GM23338 (cell line): ENCODE measurements around the gene TPPP3. TPM values are rescaled to one million over a fixed set of nuclear protein-coding genes. Genes with fewer than 3 reads are reported as not detected.

ENCODE experiments used
- ATAC-seq: fragments of 200-7000 bp; cut with Tn5 transposase; 3 replicates; pipeline ENCODE4 v1.9.1; 2020
- DNase-seq: peaks from one replicate; pipeline ENCODE4 v3.0.0-alpha.2; 2015; ENCODE audit warnings: low spot score
- H2AFZ ChIP-seq: fragments of 200-600 bp; sonication (generic); 2 replicates; pipeline ENCODE4 v1.8.0; 2016; ENCODE audit warnings: antibody characterized with exemption, mild to moderate bottlenecking, moderate library complexity
- H3F3A ChIP-seq: fragments of 200-600 bp; sonication (generic); replicated peaks from 2 replicates; pipeline ENCODE4 v1.8.0; 2017; ENCODE audit warnings: antibody characterized with exemption, mixed run types, low read depth
- H3K27ac ChIP-seq: fragments of 200-600 bp; sonication (generic); 2 replicates; pipeline ENCODE4 v1.6.1; 2016; ENCODE audit warnings: low read depth
- H3K27me3 ChIP-seq: fragments of 200-600 bp; sonication (generic); 2 replicates; pipeline ENCODE4 v1.8.0; 2016; ENCODE audit warnings: mild to moderate bottlenecking, mixed run types, moderate library complexity; ENCODE audit not compliant: insufficient read depth
- H3K36me3 ChIP-seq: fragments of 200-600 bp; sonication (generic); 2 replicates; pipeline ENCODE4 v1.8.0; 2016; ENCODE audit warnings: mild to moderate bottlenecking; ENCODE audit not compliant: insufficient read depth
- H3K4me1 ChIP-seq: fragments of 200-600 bp; sonication (generic); 2 replicates; pipeline ENCODE4 v1.8.0; 2016; ENCODE audit warnings: mild to moderate bottlenecking, moderate library complexity; ENCODE audit not compliant: insufficient read depth
- H3K4me2 ChIP-seq: fragments of 200-600 bp; sonication (generic); 2 replicates; pipeline ENCODE4 v1.7.1; 2017; ENCODE audit warnings: mixed run types
- H3K4me3 ChIP-seq: fragments of 200-600 bp; sonication (generic); 2 replicates; pipeline ENCODE4 v1.6.1; 2016; ENCODE audit warnings: mixed run types
- H3K79me2 ChIP-seq: fragments of 200-600 bp; sonication (generic); replicated peaks from 2 replicates; pipeline ENCODE4 v1.8.0; 2017; ENCODE audit warnings: mild to moderate bottlenecking; ENCODE audit not compliant: insufficient read depth
- H3K9me2 ChIP-seq: fragments of 200-600 bp; sonication (generic); 2 replicates; pipeline ENCODE4 v1.8.0; 2017; ENCODE audit not compliant: insufficient read depth
- H4K20me1 ChIP-seq: fragments of 200-600 bp; sonication (generic); replicated peaks from 2 replicates; pipeline ENCODE4 v1.8.0; 2017; ENCODE audit warnings: mild to moderate bottlenecking; ENCODE audit not compliant: insufficient read depth
- H3K27ac Mint-ChIP-seq: 2 replicates; pipeline ENCODE4 v1.8.0; 2020; ENCODE audit warnings: inconsistent platforms, mild to moderate bottlenecking, moderate library complexity, mixed read lengths
- H3K27me3 Mint-ChIP-seq: 3 replicates; pipeline ENCODE4 v1.8.0; 2022; ENCODE audit warnings: low read depth, mild to moderate bottlenecking, moderate library complexity, mixed read lengths, inconsistent platforms; ENCODE audit not compliant: insufficient read depth, poor library complexity
- H3K36me3 Mint-ChIP-seq: 3 replicates; pipeline ENCODE4 v1.8.0; 2021; ENCODE audit warnings: low read depth, mild to moderate bottlenecking, inconsistent platforms, moderate library complexity, mixed read lengths
- H3K4me1 Mint-ChIP-seq: 3 replicates; pipeline ENCODE4 v1.8.0; 2020; ENCODE audit warnings: mild to moderate bottlenecking, inconsistent platforms, mixed read lengths
- H3K4me3 Mint-ChIP-seq: 3 replicates; pipeline ENCODE4 v1.8.0; 2021; ENCODE audit warnings: moderate library complexity, mild to moderate bottlenecking, inconsistent platforms, mixed read lengths
- H3K9me3 Mint-ChIP-seq: 3 replicates; pipeline ENCODE4 v1.8.0; 2020; ENCODE audit warnings: moderate library complexity, mild to moderate bottlenecking, inconsistent platforms, mixed read lengths
- CREB1 ChIP-seq: fragments of 250-450 bp; sonication (Bioruptor Pico); IDR thresholded peaks from 2 replicates; pipeline ENCODE4 v1.5.0; 2020; ENCODE audit warnings: low read depth, mild to moderate bottlenecking, moderate library complexity
- EZH2 ChIP-seq: fragments of 200-600 bp; sonication (generic); IDR thresholded peaks from one replicate; pipeline ENCODE4 v1.8.0; 2017; ENCODE audit warnings: antibody characterized with exemption, mild to moderate bottlenecking, low read depth; ENCODE audit not compliant: unreplicated experiment
- JUNB ChIP-seq: IDR thresholded peaks from one replicate; pipeline ENCODE4 v1.6.1; 2016; ENCODE audit warnings: antibody characterized with exemption; ENCODE audit not compliant: unreplicated experiment
- NANOG ChIP-seq: IDR thresholded peaks from 2 replicates; pipeline ENCODE4 v1.6.1; 2016; ENCODE audit warnings: antibody characterized with exemption, borderline replicate concordance
- POLR2AphosphoS5 ChIP-seq: IDR thresholded peaks from 2 replicates; pipeline ENCODE4 v1.6.1; 2016; ENCODE audit warnings: antibody characterized with exemption, low read depth
- STAT1 ChIP-seq: IDR thresholded peaks from one replicate; pipeline ENCODE4 v1.6.1; 2016; ENCODE audit warnings: antibody characterized with exemption; ENCODE audit not compliant: unreplicated experiment
- polyA plus RNA-seq: library from polyadenylated mRNA; unstranded; fragments of >200 nt; fragmentation: Nextera tagmentation; extraction: Ambion mirVana; gene quantifications from 2 replicates; pipeline ENCODE4 v1.2.1, GENCODE V29; 2016
- total RNA-seq: library from RNA; depleted of rRNA; stranded (reverse); fragments of >200 nt; shearing (Covaris generic); gene quantifications from 2 replicates; pipeline ENCODE4 v1.2.3, GENCODE V29; 2014
- TF ChIP-seq, protein P1 (sequence below), 2 experiments: fragments of 200-600 bp in 1 of 2; sonication (generic) in 1 of 2; conservative IDR thresholded peaks; 2 replicates each; pipeline versions ENCODE4 v1.5.1 to v1.6.1; 2016 to 2017; ENCODE audit warnings: antibody characterized with exemption in 2 of 2, low read depth in 2 of 2, mild to moderate bottlenecking in 2 of 2, moderate library complexity in 1 of 2
- TF ChIP-seq, protein P2 (sequence below): fragments of 250-450 bp; sonication (Bioruptor Pico); IDR thresholded peaks from 2 replicates; pipeline ENCODE4 v1.5.0; 2020; ENCODE audit warnings: mild to moderate bottlenecking, moderate library complexity

Gene TPPP3
- total and polyA plus RNA-seq, 2 experiments from 2014 or later: 0.26 to 0.28 TPM

DNA sequence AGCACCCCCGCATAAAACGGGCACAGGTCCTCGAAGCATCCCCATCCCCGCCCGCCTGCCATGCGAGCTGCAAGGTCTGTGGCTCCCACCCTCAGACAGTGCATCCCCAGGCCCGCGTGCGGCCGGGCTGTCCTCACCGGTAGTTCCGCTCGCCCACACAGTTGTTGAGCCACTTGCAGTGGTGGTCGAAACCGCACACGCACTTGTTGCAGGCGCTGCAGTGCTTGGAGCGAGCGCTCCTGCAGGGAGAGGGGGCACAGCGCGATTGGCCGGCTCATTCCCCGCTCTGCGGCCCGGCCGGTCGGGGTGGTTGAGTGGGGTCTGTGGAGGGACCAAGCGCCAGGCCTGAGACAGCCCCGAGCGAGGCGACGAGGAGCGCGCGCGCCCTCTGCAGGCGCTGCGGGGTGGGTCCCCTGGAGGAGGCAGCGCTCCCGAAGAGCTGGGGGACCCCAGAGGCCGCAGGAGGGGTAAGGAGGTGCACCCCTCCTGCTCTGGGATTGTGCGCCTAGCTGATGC lies 6.0 kb upstream of the TPPP3 start:
- Histone ChIP-seq H3K4me1 (peaks cover 24% of the 10 kb centered on the region), H3K27ac (no peak overlapping the region), H2AFZ (peak overlapping the region; percentile 74), H3K79me2 (no peaks in the 10 kb centered on the region), H3K4me2 (peak overlapping the region; percentile 74), H3K36me3 (no peaks in the 10 kb centered on the region), H4K20me1 (no peaks in the 10 kb centered on the region), H3K27me3 (peaks cover 21% of the 10 kb centered on the region), H3K9me2 (no peaks in the 10 kb centered on the region), H3K4me3 (no peak overlapping the region), H3F3A (0 out of 2 replicates have a peak, but pooled peaks cover 10% of the 10 kb centered on the region)
- Mint-ChIP-seq H3K27me3 (peaks cover 30% of the 10 kb centered on the region), H3K4me3 (no peak overlapping the region), H3K36me3 (no peaks in the 10 kb centered on the region; the same call in 2 of the 3 replicates), H3K4me1 (peaks cover 24% of the 10 kb centered on the region), H3K9me3 (no peaks in the 10 kb centered on the region), H3K27ac (no peak overlapping the region)
- ATAC-seq (peak; percentile 79), DNase-seq (peak; percentile 90)
- no peak for TF ChIP-seq JUNB
- TF ChIP-seq EZH2: peak; percentile 24
- TF ChIP-seq, protein P1, sequence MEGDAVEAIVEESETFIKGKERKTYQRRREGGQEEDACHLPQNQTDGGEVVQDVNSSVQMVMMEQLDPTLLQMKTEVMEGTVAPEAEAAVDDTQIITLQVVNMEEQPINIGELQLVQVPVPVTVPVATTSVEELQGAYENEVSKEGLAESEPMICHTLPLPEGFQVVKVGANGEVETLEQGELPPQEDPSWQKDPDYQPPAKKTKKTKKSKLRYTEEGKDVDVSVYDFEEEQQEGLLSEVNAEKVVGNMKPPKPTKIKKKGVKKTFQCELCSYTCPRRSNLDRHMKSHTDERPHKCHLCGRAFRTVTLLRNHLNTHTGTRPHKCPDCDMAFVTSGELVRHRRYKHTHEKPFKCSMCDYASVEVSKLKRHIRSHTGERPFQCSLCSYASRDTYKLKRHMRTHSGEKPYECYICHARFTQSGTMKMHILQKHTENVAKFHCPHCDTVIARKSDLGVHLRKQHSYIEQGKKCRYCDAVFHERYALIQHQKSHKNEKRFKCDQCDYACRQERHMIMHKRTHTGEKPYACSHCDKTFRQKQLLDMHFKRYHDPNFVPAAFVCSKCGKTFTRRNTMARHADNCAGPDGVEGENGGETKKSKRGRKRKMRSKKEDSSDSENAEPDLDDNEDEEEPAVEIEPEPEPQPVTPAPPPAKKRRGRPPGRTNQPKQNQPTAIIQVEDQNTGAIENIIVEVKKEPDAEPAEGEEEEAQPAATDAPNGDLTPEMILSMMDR (conservative IDR thresholded peaks at IDR 0.05; ENCODE audit: low read depth in 2 of 2): peak; percentile 75 to 91
- TF ChIP-seq CREB1 (CRISPR knock-in tag): 0 out of 2 replicates have a peak, but pooled peaks have one; percentile 6
- no peak for TF ChIP-seq NANOG
- TF ChIP-seq POLR2AphosphoS5: no peak

DNA sequence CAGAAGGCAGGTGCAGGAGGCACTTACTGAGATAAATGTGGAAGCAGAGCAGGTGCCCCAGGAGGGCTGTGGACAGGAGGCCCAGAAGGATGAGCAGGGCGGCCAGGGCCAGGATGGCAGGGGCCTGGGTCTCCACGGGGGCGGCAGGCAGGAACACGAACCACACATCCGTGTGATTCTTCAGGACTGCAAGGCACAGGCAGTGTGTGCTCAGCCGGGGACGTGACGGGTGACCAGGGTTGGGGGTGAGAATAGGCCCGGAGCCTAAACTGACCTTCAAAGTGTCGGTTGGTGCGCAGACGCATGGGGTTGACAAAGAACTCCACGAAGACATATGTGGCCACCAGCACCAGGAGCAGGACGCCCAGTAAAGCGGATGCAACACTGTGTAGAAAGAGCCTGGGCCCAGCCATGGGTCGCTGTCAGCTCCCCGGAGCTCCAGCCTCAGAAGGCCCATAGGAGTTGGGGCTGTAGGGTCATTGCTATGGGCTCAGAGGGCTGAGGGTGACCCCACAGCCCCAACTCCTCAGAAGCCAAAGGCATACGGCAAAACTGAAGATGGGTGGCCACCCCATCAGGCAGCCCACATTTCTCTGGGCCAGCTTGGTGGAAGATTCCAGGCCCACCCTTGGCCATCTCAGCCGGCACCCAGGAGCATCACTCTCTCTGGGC lies 5.4 kb upstream of the TPPP3 start:
- H3K27ac ChIP-seq: no peak overlapping the region
- no peak overlapping the region for H3K4me3 ChIP-seq
- ATAC-seq (no peak), DNase-seq (no peak)
- H3K27me3 Mint-ChIP-seq: peaks cover 36% of the 10 kb centered on the region
- no peaks in the 10 kb centered on the region; the same call in 2 of the 3 replicates for H3K36me3 Mint-ChIP-seq
- no peaks in the 10 kb centered on the region for H3K79me2 ChIP-seq
- no peaks in the 10 kb centered on the region for H3K36me3 ChIP-seq
- peak overlapping the region; percentile 74; the same call in 1 of the 2 replicates for H3K4me2 ChIP-seq
- no peak overlapping the region for H3K27ac Mint-ChIP-seq
- H3K9me2 ChIP-seq: no peaks in the 10 kb centered on the region
- no peak overlapping the region for H3K4me3 Mint-ChIP-seq
- H3K9me3 Mint-ChIP-seq: no peaks in the 10 kb centered on the region
- peaks cover 21% of the 10 kb centered on the region for H3K4me1 Mint-ChIP-seq
- peaks cover 25% of the 10 kb centered on the region for H3K4me1 ChIP-seq
- H4K20me1 ChIP-seq: no peaks in the 10 kb centered on the region
- TF ChIP-seq, protein P2, sequence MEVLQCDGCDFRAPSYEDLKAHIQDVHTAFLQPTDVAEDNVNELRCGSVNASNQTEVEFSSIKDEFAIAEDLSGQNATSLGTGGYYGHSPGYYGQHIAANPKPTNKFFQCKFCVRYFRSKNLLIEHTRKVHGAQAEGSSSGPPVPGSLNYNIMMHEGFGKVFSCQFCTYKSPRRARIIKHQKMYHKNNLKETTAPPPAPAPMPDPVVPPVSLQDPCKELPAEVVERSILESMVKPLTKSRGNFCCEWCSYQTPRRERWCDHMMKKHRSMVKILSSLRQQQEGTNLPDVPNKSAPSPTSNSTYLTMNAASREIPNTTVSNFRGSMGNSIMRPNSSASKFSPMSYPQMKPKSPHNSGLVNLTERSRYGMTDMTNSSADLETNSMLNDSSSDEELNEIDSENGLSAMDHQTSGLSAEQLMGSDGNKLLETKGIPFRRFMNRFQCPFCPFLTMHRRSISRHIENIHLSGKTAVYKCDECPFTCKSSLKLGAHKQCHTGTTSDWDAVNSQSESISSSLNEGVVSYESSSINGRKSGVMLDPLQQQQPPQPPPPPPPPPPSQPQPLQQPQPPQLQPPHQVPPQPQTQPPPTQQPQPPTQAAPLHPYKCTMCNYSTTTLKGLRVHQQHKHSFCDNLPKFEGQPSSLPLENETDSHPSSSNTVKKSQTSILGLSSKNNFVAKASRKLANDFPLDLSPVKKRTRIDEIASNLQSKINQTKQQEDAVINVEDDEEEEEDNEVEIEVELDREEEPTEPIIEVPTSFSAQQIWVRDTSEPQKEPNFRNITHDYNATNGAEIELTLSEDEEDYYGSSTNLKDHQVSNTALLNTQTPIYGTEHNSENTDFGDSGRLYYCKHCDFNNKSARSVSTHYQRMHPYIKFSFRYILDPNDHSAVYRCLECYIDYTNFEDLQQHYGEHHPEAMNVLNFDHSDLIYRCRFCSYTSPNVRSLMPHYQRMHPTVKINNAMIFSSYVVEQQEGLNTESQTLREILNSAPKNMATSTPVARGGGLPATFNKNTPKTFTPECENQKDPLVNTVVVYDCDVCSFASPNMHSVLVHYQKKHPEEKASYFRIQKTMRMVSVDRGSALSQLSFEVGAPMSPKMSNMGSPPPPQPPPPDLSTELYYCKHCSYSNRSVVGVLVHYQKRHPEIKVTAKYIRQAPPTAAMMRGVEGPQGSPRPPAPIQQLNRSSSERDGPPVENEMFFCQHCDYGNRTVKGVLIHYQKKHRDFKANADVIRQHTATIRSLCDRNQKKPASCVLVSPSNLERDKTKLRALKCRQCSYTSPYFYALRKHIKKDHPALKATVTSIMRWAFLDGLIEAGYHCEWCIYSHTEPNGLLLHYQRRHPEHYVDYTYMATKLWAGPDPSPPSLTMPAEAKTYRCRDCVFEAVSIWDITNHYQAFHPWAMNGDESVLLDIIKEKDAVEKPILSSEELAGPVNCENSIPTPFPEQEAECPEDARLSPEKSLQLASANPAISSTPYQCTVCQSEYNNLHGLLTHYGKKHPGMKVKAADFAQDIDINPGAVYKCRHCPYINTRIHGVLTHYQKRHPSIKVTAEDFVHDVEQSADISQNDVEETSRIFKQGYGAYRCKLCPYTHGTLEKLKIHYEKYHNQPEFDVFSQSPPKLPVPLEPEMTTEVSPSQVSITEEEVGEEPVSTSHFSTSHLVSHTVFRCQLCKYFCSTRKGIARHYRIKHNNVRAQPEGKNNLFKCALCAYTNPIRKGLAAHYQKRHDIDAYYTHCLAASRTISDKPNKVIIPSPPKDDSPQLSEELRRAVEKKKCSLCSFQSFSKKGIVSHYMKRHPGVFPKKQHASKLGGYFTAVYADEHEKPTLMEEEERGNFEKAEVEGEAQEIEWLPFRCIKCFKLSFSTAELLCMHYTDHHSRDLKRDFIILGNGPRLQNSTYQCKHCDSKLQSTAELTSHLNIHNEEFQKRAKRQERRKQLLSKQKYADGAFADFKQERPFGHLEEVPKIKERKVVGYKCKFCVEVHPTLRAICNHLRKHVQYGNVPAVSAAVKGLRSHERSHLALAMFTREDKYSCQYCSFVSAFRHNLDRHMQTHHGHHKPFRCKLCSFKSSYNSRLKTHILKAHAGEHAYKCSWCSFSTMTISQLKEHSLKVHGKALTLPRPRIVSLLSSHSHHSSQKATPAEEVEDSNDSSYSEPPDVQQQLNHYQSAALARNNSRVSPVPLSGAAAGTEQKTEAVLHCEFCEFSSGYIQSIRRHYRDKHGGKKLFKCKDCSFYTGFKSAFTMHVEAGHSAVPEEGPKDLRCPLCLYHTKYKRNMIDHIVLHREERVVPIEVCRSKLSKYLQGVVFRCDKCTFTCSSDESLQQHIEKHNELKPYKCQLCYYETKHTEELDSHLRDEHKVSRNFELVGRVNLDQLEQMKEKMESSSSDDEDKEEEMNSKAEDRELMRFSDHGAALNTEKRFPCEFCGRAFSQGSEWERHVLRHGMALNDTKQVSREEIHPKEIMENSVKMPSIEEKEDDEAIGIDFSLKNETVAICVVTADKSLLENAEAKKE (CRISPR knock-in tag): no peak
- no peak for TF ChIP-seq STAT1
- no peak for TF ChIP-seq JUNB
- TF ChIP-seq NANOG: no peak
- H3K27me3 ChIP-seq: peaks cover 27% of the 10 kb centered on the region
- H2AFZ ChIP-seq: no peak overlapping the region
- H3F3A ChIP-seq: 0 out of 2 replicates have a peak, but pooled peaks cover 10% of the 10 kb centered on the region
